NT2/D1 (cell line): ENCODE data around the gene TFCP2.

Experiments used
- DNase-seq: peaks from one replicate; pipeline ENCODE4 v3.0.0-alpha.2; 2011; ENCODE audit warnings: low read depth, low spot score
- H3K27me3 ChIP-seq: 2 replicates; pipeline ENCODE4 v1.6.0; 2011; ENCODE audit warnings: mild to moderate bottlenecking; ENCODE audit not compliant: insufficient read length, insufficient read depth
- H3K36me3 ChIP-seq: 2 replicates; pipeline ENCODE4 v1.6.1; 2011; ENCODE audit warnings: mild to moderate bottlenecking, low read length, mixed read lengths; ENCODE audit not compliant: insufficient read depth, insufficient read length
- H3K4me1 ChIP-seq: 2 replicates; pipeline ENCODE4 v1.5.1; 2011; ENCODE audit not compliant: insufficient read depth, insufficient read length
- H3K4me3 ChIP-seq: 2 replicates; pipeline ENCODE4 v1.5.1; 2011; ENCODE audit warnings: low read depth; ENCODE audit not compliant: insufficient read length
- H3K9ac ChIP-seq: 2 replicates; pipeline ENCODE4 v1.6.0; 2011; ENCODE audit warnings: low read depth; ENCODE audit not compliant: insufficient read length
- H3K9me3 ChIP-seq: 2 replicates; pipeline ENCODE4 v1.5.1; 2011; ENCODE audit warnings: mild to moderate bottlenecking, low read length; ENCODE audit not compliant: insufficient read depth
- SUZ12 ChIP-seq: IDR thresholded peaks from 2 replicates; pipeline ENCODE4 v1.6.1; 2011; ENCODE audit not compliant: insufficient read length, insufficient read depth; ENCODE audit errors: extremely low read depth
- YY1 ChIP-seq: IDR thresholded peaks from 2 replicates; pipeline ENCODE4 v1.6.1; 2011; ENCODE audit not compliant: insufficient read length, insufficient read depth
- ZNF274 ChIP-seq: IDR thresholded peaks from 2 replicates; pipeline ENCODE4 v1.6.1; 2011; ENCODE audit warnings: mild to moderate bottlenecking, low read depth, low read length

TFCP2 gene

DNA sequence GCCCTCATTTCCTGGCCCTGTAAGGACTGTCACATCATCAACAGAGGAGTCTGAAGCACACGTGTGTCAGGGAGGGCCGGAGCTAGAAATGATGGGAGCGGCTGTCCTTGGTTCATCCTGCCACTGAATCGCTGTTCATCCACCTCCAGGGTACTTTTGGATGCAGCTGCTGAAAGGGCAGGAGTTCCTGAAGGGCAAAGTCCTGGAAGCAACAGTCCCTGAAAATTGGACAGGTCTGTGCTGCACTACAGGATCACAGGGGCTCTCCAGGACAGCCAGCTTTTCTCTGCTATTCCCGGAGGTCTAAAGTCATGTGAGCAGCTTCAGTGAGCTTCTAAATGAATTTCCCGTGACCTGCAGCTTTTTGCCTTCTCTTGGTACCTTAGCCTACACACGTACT lies 27.2 kb upstream of the TFCP2 start:
- DNase-seq: no peak
- H3K9me3 ChIP-seq: no peaks in the 10 kb centered on the region

DNA sequence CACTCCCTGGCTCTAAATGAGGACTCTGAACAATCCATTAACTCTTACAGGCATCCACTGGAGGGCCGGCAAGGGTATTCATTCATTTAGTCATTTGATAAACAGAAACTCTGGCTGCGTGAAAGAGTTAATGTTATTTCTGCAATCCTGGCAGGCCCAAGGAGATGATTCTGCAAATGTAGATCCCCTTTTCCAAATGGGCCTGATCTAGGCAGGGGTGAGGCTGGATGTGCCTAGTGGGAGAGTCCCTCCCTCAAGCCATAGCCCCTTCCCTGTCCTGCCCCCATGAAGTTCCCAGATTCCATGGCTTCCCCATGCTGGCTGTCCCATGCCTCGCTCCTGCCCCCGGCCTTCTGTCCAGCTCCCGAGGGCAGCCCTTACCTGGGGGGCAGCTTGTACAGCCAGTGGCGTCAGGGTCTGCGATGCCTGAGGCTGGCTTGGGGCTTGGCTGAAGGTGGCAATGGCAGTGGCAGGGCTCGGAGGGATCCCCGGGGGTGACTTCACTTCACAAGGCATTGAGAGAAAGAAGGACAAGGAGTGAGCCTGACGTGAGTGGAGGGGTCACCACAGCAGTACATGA lies 26.5 kb upstream of the TFCP2 start:
- no peaks in the 10 kb centered on the region for H3K27me3 ChIP-seq
- no peaks in the 10 kb centered on the region for H3K9me3 ChIP-seq
- no peak overlapping the region for H3K4me3 ChIP-seq
- peaks cover 5% of the 10 kb centered on the region for H3K36me3 ChIP-seq
- no peak for DNase-seq
- H3K9ac ChIP-seq: no peak overlapping the region
- TF ChIP-seq SUZ12 (no peak), YY1 (no peak), ZNF274 (no peak)
- peaks cover 3% of the 10 kb centered on the region for H3K4me1 ChIP-seq

More for the DNA sequence above, 27.2 kb upstream of the TFCP2 start:
- TF ChIP-seq YY1: no peak
- no peak for TF ChIP-seq SUZ12
- no peak for TF ChIP-seq ZNF274
- no peak overlapping the region for H3K4me3 ChIP-seq
- H3K36me3 ChIP-seq: peaks cover 5% of the 10 kb centered on the region
- peaks cover 3% of the 10 kb centered on the region for H3K4me1 ChIP-seq
- H3K9ac ChIP-seq: no peak overlapping the region
- H3K27me3 ChIP-seq: no peaks in the 10 kb centered on the region

DNA sequence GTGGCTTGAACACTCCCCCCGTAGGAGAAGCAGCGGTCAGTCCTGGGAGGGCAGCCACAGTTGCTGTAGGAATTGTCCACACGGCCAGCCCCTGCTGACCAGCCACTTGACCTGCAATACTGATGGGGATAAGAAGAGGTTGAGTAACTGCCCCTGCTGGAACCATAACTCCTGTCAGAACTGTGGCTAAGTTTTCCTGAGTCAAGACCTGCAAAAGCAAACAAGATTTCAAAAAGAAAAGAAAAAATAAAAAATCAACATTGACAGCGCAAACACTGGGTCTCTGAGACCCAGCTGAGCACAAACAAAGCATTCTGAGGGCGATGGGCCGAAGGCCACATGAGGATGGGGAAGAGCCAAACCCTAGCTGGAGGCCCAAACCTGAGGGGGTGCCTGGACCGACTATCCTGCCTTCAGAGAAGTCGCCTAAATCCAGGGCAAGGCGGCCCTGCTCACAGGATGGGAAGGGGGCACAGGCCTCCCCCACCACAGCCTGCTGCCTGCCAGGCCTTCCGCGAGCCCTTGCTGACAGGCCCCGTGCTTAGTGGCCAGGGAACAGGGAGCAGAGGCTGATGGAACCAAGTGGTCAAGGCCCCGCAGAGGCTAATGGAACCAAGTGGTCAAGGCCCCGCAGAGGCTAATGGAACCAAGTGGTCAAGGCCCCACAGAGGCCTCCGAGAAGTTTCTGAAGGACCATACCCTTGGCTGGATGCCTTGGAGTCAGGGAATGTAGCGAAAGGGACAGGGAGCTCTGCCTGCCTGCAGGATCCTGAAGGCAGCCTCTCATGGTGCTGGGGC lies 25.8 kb upstream of the TFCP2 start:
- Histone ChIP-seq H3K9me3 (no peaks in the 10 kb centered on the region), H3K4me1 (peaks cover 3% of the 10 kb centered on the region), H3K27me3 (no peaks in the 10 kb centered on the region), H3K36me3 (peaks cover 2% of the 10 kb centered on the region), H3K4me3 (no peak overlapping the region), H3K9ac (no peak overlapping the region)
- DNase-seq: no peak
- TF ChIP-seq YY1: no peak
- no peak for TF ChIP-seq ZNF274
- TF ChIP-seq SUZ12: no peak

DNA sequence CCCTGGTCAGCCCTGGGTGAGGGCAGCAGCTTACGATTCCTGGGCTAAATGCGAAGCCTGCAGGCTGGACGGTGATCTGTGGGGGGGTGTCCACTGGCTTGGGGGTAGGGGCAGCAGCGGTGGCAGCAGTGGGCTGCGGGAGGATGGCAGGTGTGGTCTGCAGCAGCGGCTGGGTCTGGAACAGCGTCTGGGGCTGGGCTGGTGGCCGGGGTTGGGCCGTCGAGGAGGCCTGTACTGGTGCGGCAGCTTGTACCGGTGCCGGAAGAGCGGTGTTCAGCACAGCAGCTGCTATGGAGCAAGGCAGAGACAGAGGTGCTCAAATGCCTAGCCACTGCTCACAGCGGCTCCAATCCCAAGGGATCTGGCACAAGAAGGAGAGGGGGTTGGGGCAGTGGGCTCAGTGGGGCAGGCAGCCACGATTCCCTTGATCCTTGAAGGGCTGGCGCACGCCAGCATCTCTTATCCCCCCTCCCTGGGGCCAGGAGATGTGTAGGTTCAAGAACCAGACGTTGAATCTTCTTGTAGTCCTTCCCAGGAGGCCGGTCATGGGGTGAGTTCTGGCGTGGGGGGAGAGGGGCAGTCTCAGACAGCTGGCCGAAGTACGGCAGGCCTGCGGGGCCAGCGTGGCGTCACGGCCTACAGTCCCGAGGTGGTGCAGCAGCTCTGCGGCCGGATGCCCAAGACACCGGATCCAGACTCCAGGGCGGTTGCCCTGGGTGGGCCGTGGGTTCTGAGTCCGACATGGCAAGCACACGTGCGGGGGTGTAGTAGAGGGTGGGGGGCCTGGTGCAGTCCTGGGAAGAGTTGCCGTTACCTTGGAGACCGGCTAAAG lies 25.0 kb upstream of the TFCP2 start:
- no peak for DNase-seq
- peaks cover 3% of the 10 kb centered on the region for H3K4me1 ChIP-seq
- TF ChIP-seq SUZ12: no peak
- TF ChIP-seq ZNF274: no peak
- TF ChIP-seq YY1: no peak
- no peak overlapping the region for H3K9ac ChIP-seq
- H3K27me3 ChIP-seq: no peaks in the 10 kb centered on the region
- no peaks in the 10 kb centered on the region for H3K9me3 ChIP-seq
- peaks cover 2% of the 10 kb centered on the region for H3K36me3 ChIP-seq
- no peak overlapping the region for H3K4me3 ChIP-seq

DNA sequence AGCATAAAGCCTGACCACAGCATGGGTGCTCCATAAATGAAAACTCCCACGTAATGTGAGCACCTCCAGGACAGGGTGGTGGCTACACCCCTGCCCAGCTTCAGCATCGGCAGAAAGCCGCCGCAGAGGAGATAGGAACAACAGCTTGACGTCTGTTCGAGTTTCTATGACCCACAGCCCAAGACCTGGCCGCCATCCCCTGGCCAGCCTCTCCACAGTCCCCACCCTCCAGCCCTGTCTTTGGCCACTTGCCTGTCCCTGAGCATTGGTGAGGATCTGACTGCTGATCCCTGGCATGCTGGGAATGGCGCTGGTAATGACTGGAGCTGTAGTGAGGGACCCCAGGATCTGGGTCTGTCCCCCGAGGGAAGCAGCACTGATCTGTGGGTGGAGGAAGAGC lies 23.6 kb upstream of the TFCP2 start:
- H3K27me3 ChIP-seq: no peaks in the 10 kb centered on the region
- no peak for DNase-seq
- H3K4me3 ChIP-seq: no peak overlapping the region
- peaks cover 3% of the 10 kb centered on the region for H3K4me1 ChIP-seq
- no peaks in the 10 kb centered on the region for H3K9me3 ChIP-seq
- H3K9ac ChIP-seq: no peak overlapping the region
- peaks cover 2% of the 10 kb centered on the region for H3K36me3 ChIP-seq
- no peak for TF ChIP-seq SUZ12

DNA sequence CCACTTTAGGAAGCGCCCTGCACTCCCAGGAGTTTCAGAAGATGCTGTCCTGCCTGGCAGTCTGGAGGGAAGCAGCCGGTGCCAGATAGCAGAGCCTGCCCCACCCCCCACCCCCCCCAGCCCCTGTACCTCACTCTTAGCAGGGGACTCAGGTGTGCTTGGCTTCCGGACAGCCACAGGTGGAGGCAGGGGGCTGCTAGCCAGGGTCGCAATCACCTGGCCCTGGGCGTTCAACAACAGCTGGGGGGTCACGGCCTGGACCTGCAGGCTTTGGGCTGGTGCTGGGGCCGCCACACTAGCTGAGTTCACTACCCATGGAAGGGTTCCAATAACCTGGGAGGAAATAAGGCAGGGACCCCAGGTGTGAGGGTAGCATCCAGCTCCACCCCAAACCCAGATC lies 22.9 kb upstream of the TFCP2 start:
- Histone ChIP-seq H3K4me3 (no peak overlapping the region), H3K9ac (no peak overlapping the region), H3K36me3 (peaks cover 2% of the 10 kb centered on the region), H3K4me1 (peaks cover 3% of the 10 kb centered on the region), H3K9me3 (no peaks in the 10 kb centered on the region), H3K27me3 (no peaks in the 10 kb centered on the region)
- TF ChIP-seq YY1: no peak
- DNase-seq: no peak

DNA sequence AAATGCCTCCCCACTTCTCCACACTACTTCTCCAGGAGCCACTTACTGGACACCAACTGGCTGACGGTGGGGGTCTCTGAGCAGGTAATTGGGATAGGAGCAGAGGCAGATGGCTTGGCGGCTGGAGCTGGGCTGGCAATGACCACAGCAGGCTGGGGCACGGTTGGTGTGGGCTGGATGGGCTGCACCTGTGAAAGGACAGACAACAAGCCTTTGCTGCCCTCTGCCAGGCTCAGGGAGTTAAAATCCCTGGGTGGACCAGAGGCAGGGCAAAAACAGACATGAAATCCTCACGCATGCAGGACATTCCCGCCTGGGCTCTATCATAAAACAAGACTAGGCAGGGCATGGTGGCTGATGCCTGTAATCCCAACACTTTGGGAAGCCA lies 19.3 kb upstream of the TFCP2 start:
- no peaks in the 10 kb centered on the region for H3K9me3 ChIP-seq
- no peak for DNase-seq
- peaks cover 8% of the 10 kb centered on the region for H3K4me1 ChIP-seq
- no peak overlapping the region for H3K4me3 ChIP-seq
- TF ChIP-seq YY1: no peak
- no peak for TF ChIP-seq ZNF274
- TF ChIP-seq SUZ12: no peak
- no peaks in the 10 kb centered on the region for H3K27me3 ChIP-seq
- H3K36me3 ChIP-seq: peaks cover 6% of the 10 kb centered on the region
- H3K9ac ChIP-seq: no peak overlapping the region
